A549 (cell line): Measurements from ENCODE around the gene COL15A1.

Experiments
- ATOH8 ChIP-seq: fragments of 250-450 bp; sonication (Bioruptor Pico); IDR thresholded peaks from 2 replicates; pipeline ENCODE4 v1.5.0; 2020; ENCODE audit warnings: low read depth, mild to moderate bottlenecking, moderate library complexity
- BHLHE40 ChIP-seq: IDR thresholded peaks from 2 replicates; pipeline ENCODE4 v1.6.1; 2012; ENCODE audit warnings: low read depth, low read length, inconsistent platforms
- CTCF ChIP-seq: fragments of >200 bp; sonication (Bioruptor Twin); formaldehyde crosslinking; IDR thresholded peaks from 3 replicates; pipeline ENCODE4 v1.5.1; 2016
- HOXB5 ChIP-seq: fragments of 250-450 bp; sonication (Bioruptor Pico); IDR thresholded peaks from 2 replicates; pipeline ENCODE4 v1.5.0; 2020; ENCODE audit warnings: mild to moderate bottlenecking, moderate library complexity
- MAFK ChIP-seq: fragments of 450-650 bp; IDR thresholded peaks from 2 replicates; pipeline ENCODE4 v1.6.1; 2014; ENCODE audit not compliant: partially characterized antibody
- MAX ChIP-seq: IDR thresholded peaks from 2 replicates; pipeline ENCODE4 v1.6.1; 2012
- POLR2A ChIP-seq: IDR thresholded peaks from 2 replicates; pipeline ENCODE4 v1.6.1; 2012; ENCODE audit warnings: mild to moderate bottlenecking, low read length
- RAD21 ChIP-seq, 2 experiments: fragments of >200 bp in 1 of 2; sonication (Bioruptor Twin) in 1 of 2; formaldehyde crosslinking in 1 of 2; IDR thresholded peaks in 1 of 2; conservative IDR thresholded peaks in 1 of 2; 2 replicates in 1 of 2; 3 replicates in 1 of 2; pipeline ENCODE4 v1.6.1; 2012 to 2018; ENCODE audit warnings: inconsistent platforms in 1 of 2
- RARB ChIP-seq: fragments of 250-450 bp; sonication (Bioruptor Pico); IDR thresholded peaks from 2 replicates; pipeline ENCODE4 v1.8.0; 2021; ENCODE audit warnings: mild to moderate bottlenecking, moderate library complexity
- RCOR1 ChIP-seq: fragments of 150-350 bp; IDR thresholded peaks from 2 replicates; pipeline ENCODE4 v1.6.1; 2014; ENCODE audit warnings: antibody characterized with exemption, low read length, low read depth
- REST ChIP-seq: fragments of 200-600 bp; sonication (generic); IDR thresholded peaks from 2 replicates; pipeline ENCODE4 v1.6.1; 2016; ENCODE audit warnings: antibody characterized with exemption, mild to moderate bottlenecking, moderate library complexity
- SMC3 ChIP-seq: fragments of >200 bp; sonication (Bioruptor Twin); formaldehyde crosslinking; IDR thresholded peaks from 3 replicates; pipeline ENCODE4 v1.6.1; 2018; ENCODE audit warnings: inconsistent platforms
- TP53 ChIP-seq: fragments of 250-450 bp; sonication (Bioruptor Pico); IDR thresholded peaks from 2 replicates; pipeline ENCODE4 v1.5.0; 2021; ENCODE audit warnings: mild to moderate bottlenecking, moderate library complexity
- ZC3H11A ChIP-seq: fragments of 450-650 bp; IDR thresholded peaks from 2 replicates; pipeline ENCODE4 v1.6.1; 2014; ENCODE audit warnings: antibody characterized with exemption, mild to moderate bottlenecking

- no peak for TF ChIP-seq TP53 (CRISPR knock-in tag)
- TF ChIP-seq CTCF = no peak
- TF ChIP-seq RAD21 (conservative IDR thresholded peaks at IDR 0.05 in 1 of 2, IDR thresholded peaks at IDR 0.05 in 1 of 2) = no peak
- no peak for TF ChIP-seq RARB (CRISPR knock-in tag)
- no peak for TF ChIP-seq REST
- no peak for TF ChIP-seq ZC3H11A
- TF ChIP-seq RCOR1 = no peak
- TF ChIP-seq HOXB5 (CRISPR knock-in tag) = no peak
- TF ChIP-seq SMC3 = no peak
- TF ChIP-seq MAFK = no peak
- TF ChIP-seq ATOH8 (CRISPR knock-in tag) = no peak
- TF ChIP-seq MAX = no peak
- no peak for TF ChIP-seq POLR2A
- no peak for TF ChIP-seq BHLHE40
These were observed 37.2 kb upstream of the COL15A1 start for GRCh38 chr9:98906273-98907040.
